HCT116 (cell line): Measurements from ENCODE around the gene OSBPL10. TPM values are rescaled to one million over a fixed set of nuclear protein-coding genes. Genes with fewer than 3 reads are reported as not detected.

Experiments used
- ATAC-seq: fragments of 200-7000 bp; cut with Tn5 transposase; 2 replicates; pipeline ENCODE4 v1.9.1; 2020; ENCODE audit warnings: mild to moderate bottlenecking, moderate library complexity
- BruUV-seq: library from RNA; stranded (reverse); fragments of 400-500 nt; replicated peaks from 2 replicates; lab custom pipeline; 2021; lab: Mats Ljungman, UMichigan
- CTCF ChIA-PET: fragments of 300-600 bp; sonication (Branson Sonifier 250); formaldehyde crosslinking; loops from one replicate; lab custom pipeline; 2021; ENCODE audit warnings: antibody characterized with exemption; lab: Charles Lee
- POLR2A ChIA-PET: fragments of 300-600, 350-600 bp; sonication (Branson Sonifier 250); formaldehyde crosslinking; loops from one replicate; lab custom pipeline; 2021; ENCODE audit warnings: antibody characterized with exemption; lab: Charles Lee
- RAD21 ChIA-PET, 2 experiments: fragments of 300-600 bp; sonication (Branson Sonifier 250); formaldehyde crosslinking; loops; one replicate each; lab custom pipeline; 2023; ENCODE audit warnings: low total read pairs in 2 of 2; ENCODE audit not compliant: uncharacterized antibody in 2 of 2, unreplicated experiment in 2 of 2, low non-redundant PET in 1 of 2; lab: Charles Lee
- DNase-seq: peaks from one replicate; pipeline ENCODE4 v3.0.0-alpha.2; 2010; ENCODE audit warnings: low read depth, low spot score
- H2AFZ ChIP-seq: fragments of 200-600 bp; shearing (Covaris generic), sonication (generic); 2 replicates; pipeline ENCODE4 v1.6.1; 2017; ENCODE audit warnings: low read depth, mixed run types, mixed read lengths, antibody characterized with exemption, low read length; ENCODE audit not compliant: poor library complexity, severe bottlenecking
- H3K27ac ChIP-seq: 2 replicates; pipeline ENCODE4 v1.5.1; 2012; ENCODE audit warnings: low read depth, low read length
- H3K27me3 ChIP-seq: fragments of 200-600 bp; sonication (generic); 2 replicates; pipeline ENCODE4 v1.6.1; 2016; ENCODE audit warnings: mixed run types, low read length, mixed read lengths; ENCODE audit not compliant: insufficient read depth
- H3K36me3 ChIP-seq, 2 experiments: fragments of 200-500 bp in 1 of 2; fragments of 200-600 bp in 1 of 2; sonication (Bioruptor generic) in 1 of 2; sonication (generic) in 1 of 2; 2 replicates each; pipeline versions ENCODE4 v1.5.1 to v1.6.1; 2014 to 2016; ENCODE audit warnings: low read length in 2 of 2, inconsistent platforms in 1 of 2, mixed read lengths in 1 of 2, mixed run types in 1 of 2; ENCODE audit not compliant: insufficient read depth in 2 of 2, control insufficient read depth in 1 of 2
- H3K4me1 ChIP-seq, 2 experiments: fragments of 200-600 bp in 1 of 2; sonication (generic) in 1 of 2; 2 replicates each; pipeline versions ENCODE4 v1.5.1 to v1.6.1; 2012 to 2017; ENCODE audit warnings: low read length in 2 of 2, inconsistent platforms in 1 of 2, mild to moderate bottlenecking in 1 of 2, mixed read lengths in 1 of 2, mixed run types in 1 of 2, moderate library complexity in 1 of 2; ENCODE audit not compliant: insufficient read depth in 2 of 2, control insufficient read depth in 1 of 2
- H3K4me2 ChIP-seq: fragments of 200-600 bp; sonication (generic); 2 replicates; pipeline ENCODE4 v1.6.1; 2017; ENCODE audit warnings: mixed run types, low read length, mixed read lengths
- H3K4me3 ChIP-seq, 2 experiments: fragments of 200-600 bp in 1 of 2; sonication (generic) in 1 of 2; replicated peaks in 1 of 2; 2 replicates each; pipeline ENCODE4 v1.5.1; 2011 to 2016; ENCODE audit warnings: low read length in 2 of 2, control low read depth in 1 of 2, low read depth in 1 of 2, mild to moderate bottlenecking in 1 of 2, mixed read lengths in 1 of 2, mixed run types in 1 of 2
- H3K79me2 ChIP-seq: fragments of 200-600 bp; sonication (generic); 2 replicates; pipeline ENCODE4 v1.6.1; 2017; ENCODE audit warnings: mild to moderate bottlenecking, mixed run types, low read length, moderate library complexity, mixed read lengths; ENCODE audit not compliant: insufficient read depth
- H3K9ac ChIP-seq: fragments of 200-600 bp; sonication (generic); 2 replicates; pipeline ENCODE4 v1.6.1; 2016; ENCODE audit warnings: low read length, mixed read lengths
- H3K9me2 ChIP-seq: fragments of 200-600 bp; sonication (generic), shearing (Covaris generic); 2 replicates; pipeline ENCODE4 v1.6.1; 2017; ENCODE audit warnings: mixed run types, mild to moderate bottlenecking, moderate library complexity; ENCODE audit not compliant: insufficient read depth
- H3K9me3 ChIP-seq, 2 experiments: fragments of 200-500 bp in 1 of 2; fragments of 200-600 bp in 1 of 2; sonication (Bioruptor generic) in 1 of 2; sonication (generic) in 1 of 2; 2 replicates each; pipeline ENCODE4 v1.6.1; 2014 to 2017; ENCODE audit warnings: low read length in 2 of 2, mixed read lengths in 2 of 2, inconsistent platforms in 1 of 2, low read depth in 1 of 2, mild to moderate bottlenecking in 1 of 2, mixed run types in 1 of 2, moderate library complexity in 1 of 2; ENCODE audit not compliant: control insufficient read depth in 1 of 2, insufficient read depth in 1 of 2
- H4K20me1 ChIP-seq: fragments of 200-600 bp; sonication (generic), shearing (Covaris generic); 2 replicates; pipeline ENCODE4 v1.6.1; 2017; ENCODE audit warnings: mixed run types, mild to moderate bottlenecking, moderate library complexity; ENCODE audit not compliant: insufficient read depth
- ELF1 ChIP-seq: IDR thresholded peaks from 2 replicates; pipeline ENCODE4 v1.6.1; 2012; ENCODE audit warnings: low read depth, borderline replicate concordance
- EZH2phosphoT487 ChIP-seq: fragments of 200-600 bp; IDR thresholded peaks from 2 replicates; pipeline ENCODE4 v1.6.1; 2018; ENCODE audit warnings: antibody characterized with exemption, borderline replicate concordance
- FOSL1 ChIP-seq: IDR thresholded peaks from 2 replicates; pipeline ENCODE4 v1.6.1; 2012; ENCODE audit warnings: low read depth
- POLR2A ChIP-seq: IDR thresholded peaks from 2 replicates; pipeline ENCODE4 v1.7.0; 2011; ENCODE audit warnings: borderline replicate concordance; ENCODE audit not compliant: insufficient read depth, insufficient read length; ENCODE audit errors: extremely low read depth
- POLR2AphosphoS5 ChIP-seq: IDR thresholded peaks from 2 replicates; pipeline ENCODE4 v1.6.1; 2011; ENCODE audit warnings: mild to moderate bottlenecking, low read depth, low read length, moderate library complexity
- SIN3A ChIP-seq: IDR thresholded peaks from 2 replicates; pipeline ENCODE4 v1.6.1; 2012; ENCODE audit warnings: low read depth
- SP1 ChIP-seq: IDR thresholded peaks from 2 replicates; pipeline ENCODE4 v1.6.1; 2012; ENCODE audit warnings: low read depth
- TCF7L2 ChIP-seq: IDR thresholded peaks from 2 replicates; pipeline ENCODE4 v1.7.0; 2011; ENCODE audit warnings: borderline replicate concordance, inconsistent platforms; ENCODE audit not compliant: insufficient read depth, insufficient read length; ENCODE audit errors: extremely low read depth
- YY1 ChIP-seq: IDR thresholded peaks from 2 replicates; pipeline ENCODE4 v1.6.1; 2011; ENCODE audit warnings: low read length, low read depth, moderate library complexity, mild to moderate bottlenecking; ENCODE audit not compliant: insufficient replicate concordance; ENCODE audit errors: extremely low read depth
- ZFX ChIP-seq: fragments of 450-650 bp; IDR thresholded peaks from 2 replicates; pipeline ENCODE4 v1.6.1; 2017
- intact Hi-C: fragments of 100-400 bp; cut with micrococcal nuclease; formaldehyde crosslinking; loops from 2 replicates; pipeline ENCODE4 v1.10.0; 2022
- total RNA-seq: library from RNA; stranded (reverse); gene quantifications from one replicate; pipeline ENCODE4 v1.2.1, GENCODE V29; 2021; ENCODE audit not compliant: unreplicated experiment
- TF ChIP-seq, protein P1 (sequence below): IDR thresholded peaks from 2 replicates; pipeline ENCODE4 v1.6.1; 2012
- TF ChIP-seq, protein P2 (sequence below): IDR thresholded peaks from 2 replicates; pipeline ENCODE4 v1.6.1; 2012; ENCODE audit warnings: low read depth

Gene OSBPL10
- total RNA-seq, 1 experiment from 2014 or later, result 25.8 TPM

DNA sequence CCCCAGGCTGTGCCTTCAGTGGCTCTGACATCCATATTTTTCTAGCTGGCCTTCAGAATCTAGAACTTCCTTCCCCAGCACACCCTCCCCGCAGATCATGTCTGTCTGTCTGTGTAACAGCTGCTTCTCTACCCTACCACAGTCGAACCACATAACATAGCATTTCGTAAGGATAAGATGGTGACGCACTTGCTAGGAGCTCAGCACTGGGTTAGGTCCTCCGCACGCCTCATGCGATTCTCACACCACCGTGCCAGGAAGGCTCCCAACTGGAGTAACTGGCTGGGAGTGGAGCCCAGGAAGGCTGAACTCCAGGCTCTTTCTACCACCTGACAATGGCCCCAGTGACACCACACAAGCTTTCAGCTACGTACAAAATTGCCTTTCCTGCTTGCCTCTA lies 279.8 kb downstream of the OSBPL10 start:
- ATAC-seq (no peak), DNase-seq (no peak)
- Histone ChIP-seq H3K36me3 (no peaks in the 10 kb centered on the region), H3K4me3 (no peak overlapping the region), H3K27me3 (no peaks in the 10 kb centered on the region), H3K27ac (no peak overlapping the region), H3K4me2 (no peak overlapping the region), H3K4me1 (peaks cover 13 to 26% of the 10 kb centered on the region in 2 experiments), H3K9me3 (no peaks in the 10 kb centered on the region), H3K9ac (no peak overlapping the region), H3K79me2 (no peaks in the 10 kb centered on the region), H2AFZ (no peak overlapping the region), H4K20me1 (no peaks in the 10 kb centered on the region), H3K9me2 (no peaks in the 10 kb centered on the region)
- intact Hi-C loops, result no loop called here
- no TSS peak for BruUV-seq
- ChIA-PET POLR2A (no interaction called here), CTCF (no interaction called here), RAD21 (no interaction called here)
- TF ChIP-seq SP1 (no peak), YY1 (no peak), ZFX (no peak), TCF7L2 (no peak), POLR2AphosphoS5 (no peak), POLR2A (no peak), EZH2phosphoT487 (no peak), FOSL1 (no peak), ELF1 (no peak), SIN3A (no peak)
- TF ChIP-seq, protein P1, sequence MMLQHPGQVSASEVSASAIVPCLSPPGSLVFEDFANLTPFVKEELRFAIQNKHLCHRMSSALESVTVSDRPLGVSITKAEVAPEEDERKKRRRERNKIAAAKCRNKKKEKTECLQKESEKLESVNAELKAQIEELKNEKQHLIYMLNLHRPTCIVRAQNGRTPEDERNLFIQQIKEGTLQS, result no peak
- TF ChIP-seq, protein P2, sequence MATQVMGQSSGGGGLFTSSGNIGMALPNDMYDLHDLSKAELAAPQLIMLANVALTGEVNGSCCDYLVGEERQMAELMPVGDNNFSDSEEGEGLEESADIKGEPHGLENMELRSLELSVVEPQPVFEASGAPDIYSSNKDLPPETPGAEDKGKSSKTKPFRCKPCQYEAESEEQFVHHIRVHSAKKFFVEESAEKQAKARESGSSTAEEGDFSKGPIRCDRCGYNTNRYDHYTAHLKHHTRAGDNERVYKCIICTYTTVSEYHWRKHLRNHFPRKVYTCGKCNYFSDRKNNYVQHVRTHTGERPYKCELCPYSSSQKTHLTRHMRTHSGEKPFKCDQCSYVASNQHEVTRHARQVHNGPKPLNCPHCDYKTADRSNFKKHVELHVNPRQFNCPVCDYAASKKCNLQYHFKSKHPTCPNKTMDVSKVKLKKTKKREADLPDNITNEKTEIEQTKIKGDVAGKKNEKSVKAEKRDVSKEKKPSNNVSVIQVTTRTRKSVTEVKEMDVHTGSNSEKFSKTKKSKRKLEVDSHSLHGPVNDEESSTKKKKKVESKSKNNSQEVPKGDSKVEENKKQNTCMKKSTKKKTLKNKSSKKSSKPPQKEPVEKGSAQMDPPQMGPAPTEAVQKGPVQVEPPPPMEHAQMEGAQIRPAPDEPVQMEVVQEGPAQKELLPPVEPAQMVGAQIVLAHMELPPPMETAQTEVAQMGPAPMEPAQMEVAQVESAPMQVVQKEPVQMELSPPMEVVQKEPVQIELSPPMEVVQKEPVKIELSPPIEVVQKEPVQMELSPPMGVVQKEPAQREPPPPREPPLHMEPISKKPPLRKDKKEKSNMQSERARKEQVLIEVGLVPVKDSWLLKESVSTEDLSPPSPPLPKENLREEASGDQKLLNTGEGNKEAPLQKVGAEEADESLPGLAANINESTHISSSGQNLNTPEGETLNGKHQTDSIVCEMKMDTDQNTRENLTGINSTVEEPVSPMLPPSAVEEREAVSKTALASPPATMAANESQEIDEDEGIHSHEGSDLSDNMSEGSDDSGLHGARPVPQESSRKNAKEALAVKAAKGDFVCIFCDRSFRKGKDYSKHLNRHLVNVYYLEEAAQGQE, result no peak
